Right atrium auricular region (tissue), 2 donors: ENCODE data around the gene AKT2. TPM values are rescaled to one million over a fixed set of nuclear protein-coding genes. Genes with fewer than 3 reads are reported as not detected.

Experiments
- DNase-seq: peaks from one replicate; pipeline ENCODE4 v3.0.0-alpha.2; 2019; ENCODE audit warnings: low spot score
- H3K27ac ChIP-seq, 2 donors: fragments of 200-600 bp; sonication (generic); 1 replicate in 1 of 2; 2 replicates in 1 of 2; pipeline ENCODE4 v1.5.1; 2016 to 2019
- H3K27me3 ChIP-seq, 2 donors: fragments of 200-600 bp; sonication (generic); one replicate each; pipeline versions ENCODE4 v1.5.1 to v1.6.0; 2017 to 2019
- H3K36me3 ChIP-seq: fragments of 200-600 bp; sonication (generic); one replicate; pipeline ENCODE4 v1.5.1; 2016
- H3K4me1 ChIP-seq, 2 donors: fragments of 200-600 bp; sonication (generic); one replicate each; pipeline versions ENCODE4 v1.5.1 to v1.6.0; 2017 to 2019
- H3K4me3 ChIP-seq, 2 donors: fragments of 200-600 bp; sonication (generic); 1 replicate in 1 of 2; 2 replicates in 1 of 2; pipeline ENCODE4 v1.5.1; 2017 to 2019; ENCODE audit warnings: mild to moderate bottlenecking in 1 of 2, moderate library complexity in 1 of 2
- H3K9me3 ChIP-seq, 2 donors: fragments of 200-600 bp; sonication (generic); one replicate each; pipeline ENCODE4 v1.5.1; 2019
- CTCF ChIP-seq, 2 donors: fragments of 200-600 bp; sonication (generic); IDR thresholded peaks; one replicate each; pipeline ENCODE4 v1.5.1; 2019; ENCODE audit warnings: antibody characterized with exemption in 2 of 2
- total RNA-seq, 2 donors: library from RNA; depleted of rRNA; stranded (reverse); fragments of >200 nt; gene quantifications; one replicate each; pipeline ENCODE4 v1.1.0, GENCODE V29; 2016

AKT2 gene
- total RNA-seq, 2 donors from 2014 or later = 63.3 to 76.7 TPM

DNA sequence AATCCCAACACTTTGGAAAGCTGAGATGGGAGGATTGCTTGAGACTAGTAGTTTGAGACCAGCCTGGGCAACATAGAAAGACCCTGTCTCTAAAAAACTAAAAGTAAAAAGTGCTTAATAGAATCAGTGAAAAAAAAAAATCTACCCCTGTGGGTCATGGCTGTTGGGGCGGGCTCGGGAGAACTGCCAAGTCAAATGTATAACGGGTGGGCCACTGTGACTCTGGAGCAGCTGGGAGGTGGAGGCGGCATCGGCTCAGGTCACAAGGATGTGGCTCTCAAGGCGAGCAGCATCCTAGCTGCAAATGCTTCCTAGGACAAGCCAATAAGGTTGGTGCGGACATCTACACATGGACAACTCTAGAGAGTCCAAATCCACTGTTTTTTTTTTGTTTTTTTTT lies 32.2 kb upstream of the AKT2 start:
- no peak for DNase-seq
- H3K4me3 ChIP-seq = no peak overlapping the region
- H3K4me1 ChIP-seq = peaks cover 0 to 7% of the 10 kb centered on the region in 2 donors
- no peaks in the 10 kb centered on the region for H3K9me3 ChIP-seq
- no peaks in the 10 kb centered on the region for H3K27me3 ChIP-seq
- peaks cover 31% of the 10 kb centered on the region for H3K36me3 ChIP-seq
- no peak for TF ChIP-seq CTCF (IDR thresholded peaks at IDR 0.05)
- H3K27ac ChIP-seq = no peak overlapping the region

DNA sequence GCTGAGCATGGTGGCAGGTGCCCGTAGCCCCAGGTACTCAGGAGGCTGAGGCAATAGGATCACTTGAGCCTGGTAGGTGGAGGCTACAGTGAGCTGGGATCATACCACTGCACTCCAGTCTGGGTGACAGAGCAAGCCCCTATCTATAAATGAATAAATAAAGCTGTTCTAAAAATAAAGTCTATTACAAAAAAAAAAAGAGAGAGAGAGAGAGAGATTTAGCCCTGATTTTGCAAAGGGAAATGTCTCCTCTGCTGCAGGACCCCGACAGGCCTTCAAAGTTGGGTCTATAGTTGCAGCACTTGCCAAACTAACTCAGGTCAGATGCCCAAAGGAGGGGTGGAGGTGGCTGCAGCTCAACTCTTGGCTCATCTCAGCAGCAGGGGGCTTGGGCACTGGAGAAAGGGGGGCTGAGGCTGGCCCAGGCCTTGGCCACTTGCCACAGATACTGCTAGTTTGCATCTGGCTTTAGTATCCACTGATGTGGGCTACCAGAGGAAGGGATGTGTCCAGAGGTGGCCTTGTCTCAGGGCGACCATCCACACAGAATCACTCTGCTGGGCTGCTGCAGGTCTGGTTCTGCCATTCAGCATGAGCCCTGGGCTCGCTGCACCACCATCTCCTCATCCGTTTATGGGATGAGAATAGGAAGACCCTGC lies 30.8 kb upstream of the AKT2 start:
- H3K27me3 ChIP-seq = no peaks in the 10 kb centered on the region
- TF ChIP-seq CTCF (IDR thresholded peaks at IDR 0.05) = no peak
- H3K27ac ChIP-seq = no peak overlapping the region
- peaks cover 17% of the 10 kb centered on the region for H3K36me3 ChIP-seq
- no peak overlapping the region for H3K4me3 ChIP-seq
- peaks cover 0 to 7% of the 10 kb centered on the region in 2 donors for H3K4me1 ChIP-seq
- H3K9me3 ChIP-seq = no peaks in the 10 kb centered on the region
- DNase-seq = no peak

DNA sequence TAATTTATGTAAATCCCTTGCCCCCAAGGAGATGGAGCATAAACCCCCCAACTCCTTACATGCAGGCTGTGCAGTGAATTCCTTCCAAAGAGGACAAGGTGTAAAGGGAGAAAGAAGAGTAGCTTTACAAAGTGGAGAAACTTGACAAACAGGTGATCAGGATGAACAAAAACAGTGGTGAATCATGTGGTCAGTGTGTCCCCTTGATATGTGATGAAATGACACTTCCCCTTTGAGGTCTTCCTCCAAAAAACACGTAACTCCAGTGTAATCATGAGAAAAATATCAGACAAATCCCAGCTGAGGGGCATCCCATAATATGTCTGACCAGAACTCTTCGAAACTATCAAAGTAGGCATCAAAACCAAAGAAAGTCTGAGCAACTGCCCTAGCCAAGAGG lies 29.5 kb upstream of the AKT2 start:
- Histone ChIP-seq H3K9me3 (no peaks in the 10 kb centered on the region), H3K27me3 (no peaks in the 10 kb centered on the region), H3K4me3 (no peak overlapping the region), H3K36me3 (peaks cover 9% of the 10 kb centered on the region), H3K4me1 (peaks cover 0 to 7% of the 10 kb centered on the region in 2 donors), H3K27ac (no peak overlapping the region)
- no peak for TF ChIP-seq CTCF (IDR thresholded peaks at IDR 0.05)
- no peak for DNase-seq

DNA sequence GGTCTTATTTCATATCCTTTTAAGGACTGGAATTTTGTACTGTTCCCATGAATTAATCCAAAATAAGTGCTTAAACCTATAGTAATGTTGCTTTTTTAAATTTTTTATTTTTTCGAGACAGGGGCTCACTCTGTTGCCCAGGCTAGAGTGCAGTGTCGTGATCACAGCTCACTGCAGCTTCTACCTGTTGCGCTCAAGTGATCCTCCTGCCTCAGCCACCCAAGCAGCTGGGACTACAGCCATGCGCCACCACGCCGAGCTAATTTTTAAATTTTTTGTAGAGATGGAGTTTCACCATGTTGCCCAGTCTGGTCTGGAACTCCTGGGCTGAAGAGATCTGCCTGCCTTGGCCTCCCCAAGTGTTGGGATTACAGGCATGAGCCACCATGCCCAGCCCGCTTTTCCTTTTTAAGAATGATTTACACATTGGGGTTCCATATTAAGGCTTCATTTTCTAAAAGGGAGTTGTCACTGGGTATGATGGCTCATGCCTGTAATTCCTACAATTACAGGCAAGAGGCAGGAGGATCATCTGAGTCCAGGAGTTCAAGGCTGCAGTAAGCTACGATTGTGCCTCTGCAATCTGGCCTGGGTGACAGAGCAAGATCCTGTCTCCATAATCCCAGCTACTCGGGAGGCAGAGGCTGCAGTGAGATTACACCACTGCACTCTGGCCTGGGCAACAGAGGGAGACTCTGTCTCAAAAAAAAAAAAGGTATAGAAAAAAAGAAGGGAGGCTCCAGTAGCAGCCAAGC lies 28.3 kb upstream of the AKT2 start:
- peaks cover 3% of the 10 kb centered on the region for H3K36me3 ChIP-seq
- H3K4me3 ChIP-seq = no peak overlapping the region
- no peaks in the 10 kb centered on the region for H3K27me3 ChIP-seq
- TF ChIP-seq CTCF (IDR thresholded peaks at IDR 0.05) = no peak
- H3K9me3 ChIP-seq = no peaks in the 10 kb centered on the region
- H3K4me1 ChIP-seq = peaks cover 0 to 7% of the 10 kb centered on the region in 2 donors
- no peak overlapping the region for H3K27ac ChIP-seq
- DNase-seq = no peak

DNA sequence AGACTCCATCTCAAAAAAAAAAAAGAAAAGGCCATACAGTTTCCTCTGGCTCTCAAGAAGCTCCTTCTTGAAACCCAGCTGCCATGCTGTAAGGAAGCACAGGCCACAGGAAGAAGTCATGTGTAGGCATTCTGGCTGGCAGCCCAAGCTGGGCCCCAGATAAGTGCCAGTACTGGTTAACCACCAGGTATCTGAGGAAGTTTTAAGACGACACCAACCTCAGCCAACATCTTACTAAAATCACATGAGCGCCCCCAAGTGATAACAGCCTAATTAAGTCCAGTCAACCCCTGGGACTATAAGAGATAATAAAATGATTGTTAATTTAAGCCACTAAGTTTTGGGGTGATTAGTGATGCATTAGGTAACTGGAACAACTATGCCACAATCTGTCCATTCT lies 27.4 kb upstream of the AKT2 start:
- H3K27ac ChIP-seq = no peak overlapping the region
- no peak overlapping the region for H3K4me3 ChIP-seq
- peaks cover 0 to 7% of the 10 kb centered on the region in 2 donors for H3K4me1 ChIP-seq
- DNase-seq = no peak
- H3K27me3 ChIP-seq = no peaks in the 10 kb centered on the region
- no peaks in the 10 kb centered on the region for H3K36me3 ChIP-seq
- H3K9me3 ChIP-seq = no peaks in the 10 kb centered on the region
- TF ChIP-seq CTCF (IDR thresholded peaks at IDR 0.05) = no peak
